ENCODE measurements around the gene RPS6KA2.

Gene RPS6KA2

GRCh38 chr6:166627033-166627874 lies at the start of gene RPS6KA2:
RPS6KA2 (minus strand) TSS chr6:166627251; CDS start chr6:166627019, 232 bp downstream.
- DNase-seq (ENCODE audit: low read depth in 1 of 2, low spot score in 1 of 2), result peak; percentile 100

- no peak for DNase-seq (ENCODE audit: low read depth in 1 of 2, low spot score in 1 of 2)
These were observed 49.3 kb upstream of the RPS6KA2 start for GRCh38 chr6:166676270-166676860.

GRCh38 chr6:166675736-166676135 lies 48.7 kb upstream of the RPS6KA2 start:
- no peak for DNase-seq (ENCODE audit: low read depth in 1 of 2, low spot score in 1 of 2)

GRCh38 chr6:166673309-166673708 lies 46.3 kb upstream of the RPS6KA2 start:
- no peak for DNase-seq (ENCODE audit: low read depth in 1 of 2, low spot score in 1 of 2)

- DNase-seq (ENCODE audit: low read depth in 1 of 2, low spot score in 1 of 2), result no peak
These were observed 45.7 kb upstream of the RPS6KA2 start for GRCh38 chr6:166672624-166673206.

DNA sequence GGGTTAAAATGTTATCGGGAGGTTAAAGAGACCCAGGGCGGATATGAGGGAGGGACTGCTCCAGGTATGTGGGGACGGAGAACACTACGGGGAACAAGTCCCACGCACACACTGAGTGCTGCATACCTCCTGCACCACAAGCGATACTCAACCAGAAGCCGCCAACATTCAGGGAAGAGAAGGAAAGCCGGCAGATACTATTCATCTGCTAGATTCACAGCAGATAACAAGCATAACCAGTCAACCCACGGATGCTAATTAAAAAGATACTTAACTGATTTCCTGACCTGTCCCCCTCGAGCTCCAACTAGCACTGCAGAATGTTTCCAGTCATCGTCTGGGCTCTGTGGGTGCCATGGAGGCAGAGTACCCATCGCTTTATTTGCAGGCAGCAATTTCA lies 45.1 kb upstream of the RPS6KA2 start:
- no peak for DNase-seq (ENCODE audit: low read depth in 1 of 2, low spot score in 1 of 2)

- no peak for DNase-seq (ENCODE audit: low read depth in 1 of 2, low spot score in 1 of 2)
These were observed 44.5 kb upstream of the RPS6KA2 start for GRCh38 chr6:166671434-166672081.

GRCh38 chr6:166670894-166671293 lies 43.8 kb upstream of the RPS6KA2 start:
- no peak for DNase-seq (ENCODE audit: low read depth in 1 of 2, low spot score in 1 of 2)

GRCh38 chr6:166670013-166670412 lies 43.0 kb upstream of the RPS6KA2 start:
- no peak for DNase-seq (ENCODE audit: low read depth in 1 of 2, low spot score in 1 of 2)

DNA sequence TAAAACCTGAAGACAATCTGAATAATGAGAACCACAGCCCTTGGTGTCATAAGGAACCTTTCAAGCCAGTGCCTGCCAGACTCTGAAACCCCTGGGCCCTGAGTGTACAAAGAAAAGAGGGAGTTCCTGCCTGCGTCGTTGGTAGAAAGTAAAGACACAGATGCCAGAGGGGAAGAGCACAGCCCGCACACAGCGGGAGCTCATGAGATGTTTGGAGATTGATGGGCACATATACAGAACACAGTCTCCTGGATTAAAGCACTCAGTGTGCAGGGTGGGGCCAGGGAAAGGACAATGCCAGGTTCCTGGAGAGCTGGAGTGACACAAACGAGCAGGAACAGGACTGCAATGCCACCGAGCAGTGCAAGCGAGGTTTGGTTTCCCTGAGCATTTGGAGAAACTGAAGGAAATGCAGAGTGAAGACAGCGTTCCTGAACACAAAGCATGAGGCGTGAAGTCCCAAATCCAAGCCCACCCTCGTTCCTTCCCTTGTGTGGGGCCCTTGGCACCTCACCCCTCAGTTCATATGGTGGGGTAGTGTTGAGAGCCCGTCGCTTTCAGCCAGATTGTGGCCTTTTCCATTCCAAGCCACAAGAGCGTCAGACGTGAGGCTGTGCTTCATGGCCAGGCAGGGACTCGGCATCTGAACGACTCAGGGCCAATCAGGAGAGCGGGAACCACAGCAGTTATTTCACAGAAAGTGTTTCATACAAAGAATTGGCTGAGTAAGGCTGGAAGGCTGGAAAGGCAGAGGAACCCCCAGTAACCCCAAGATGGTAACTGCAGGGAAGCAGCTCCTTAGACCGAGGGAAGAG lies 41.0 kb upstream of the RPS6KA2 start:
- no peak for DNase-seq (ENCODE audit: low read depth in 1 of 2, low spot score in 1 of 2)

DNA sequence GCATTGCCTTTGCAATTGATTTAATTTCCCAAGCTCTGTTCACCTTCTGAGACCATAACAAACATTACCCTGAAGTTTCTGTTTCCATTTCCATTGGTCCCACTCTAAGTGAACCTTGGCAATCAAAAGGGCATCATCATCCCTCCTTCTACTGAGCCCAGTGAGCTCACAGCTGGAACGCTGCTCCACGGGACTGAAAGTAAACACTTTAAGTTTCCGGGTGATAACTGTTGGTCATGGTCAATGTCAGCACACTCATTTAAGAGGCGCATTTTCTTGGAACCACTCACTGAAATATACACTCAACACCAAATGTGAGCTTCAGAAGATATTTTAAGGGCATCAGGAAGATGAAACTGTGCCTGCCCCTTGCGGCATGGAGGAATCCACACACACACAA lies 37.1 kb upstream of the RPS6KA2 start:
- DNase-seq (ENCODE audit: low read depth in 1 of 2, low spot score in 1 of 2), result no peak

DNA sequence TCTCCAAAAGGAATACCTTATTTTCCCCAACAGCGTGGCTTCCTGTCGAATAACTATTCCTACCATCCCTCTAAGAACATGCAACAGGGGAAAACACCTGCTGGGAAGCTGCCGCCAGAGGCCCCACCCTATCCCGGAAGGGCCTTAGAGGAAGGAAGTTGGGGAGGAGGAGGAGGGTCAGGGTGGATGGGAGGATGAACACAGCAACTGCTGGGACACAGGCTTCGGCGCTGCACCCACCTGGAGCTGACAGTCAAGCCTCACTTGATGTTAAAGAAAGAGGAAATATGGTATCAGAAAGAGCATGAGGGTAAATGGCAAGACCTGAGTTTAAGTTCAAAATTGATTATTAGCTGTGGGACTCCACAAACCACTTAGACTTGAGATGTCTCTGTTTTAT lies 36.5 kb upstream of the RPS6KA2 start:
- DNase-seq (ENCODE audit: low read depth in 1 of 2, low spot score in 1 of 2), result no peak

DNA sequence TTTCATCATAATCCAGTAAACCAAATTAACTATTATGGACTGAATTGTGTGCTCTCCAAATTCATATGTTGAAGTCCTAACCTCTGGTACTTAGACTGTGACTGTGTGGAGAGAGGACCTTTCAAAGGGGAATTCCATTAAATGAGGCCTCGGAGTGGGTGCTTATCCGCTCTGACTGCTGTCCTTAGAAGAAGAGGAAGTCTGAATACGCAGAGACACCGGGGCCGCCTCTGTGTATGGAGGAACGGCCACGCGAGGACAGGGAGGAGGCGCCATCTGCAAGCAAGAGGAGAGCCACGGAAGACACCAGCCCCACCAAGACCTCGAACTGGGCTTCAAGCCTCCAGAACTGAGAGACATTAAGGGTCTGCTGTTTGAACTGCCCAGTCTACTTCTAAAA lies 35.6 kb upstream of the RPS6KA2 start:
- DNase-seq (ENCODE audit: low read depth in 1 of 2, low spot score in 1 of 2), result no peak

DNA sequence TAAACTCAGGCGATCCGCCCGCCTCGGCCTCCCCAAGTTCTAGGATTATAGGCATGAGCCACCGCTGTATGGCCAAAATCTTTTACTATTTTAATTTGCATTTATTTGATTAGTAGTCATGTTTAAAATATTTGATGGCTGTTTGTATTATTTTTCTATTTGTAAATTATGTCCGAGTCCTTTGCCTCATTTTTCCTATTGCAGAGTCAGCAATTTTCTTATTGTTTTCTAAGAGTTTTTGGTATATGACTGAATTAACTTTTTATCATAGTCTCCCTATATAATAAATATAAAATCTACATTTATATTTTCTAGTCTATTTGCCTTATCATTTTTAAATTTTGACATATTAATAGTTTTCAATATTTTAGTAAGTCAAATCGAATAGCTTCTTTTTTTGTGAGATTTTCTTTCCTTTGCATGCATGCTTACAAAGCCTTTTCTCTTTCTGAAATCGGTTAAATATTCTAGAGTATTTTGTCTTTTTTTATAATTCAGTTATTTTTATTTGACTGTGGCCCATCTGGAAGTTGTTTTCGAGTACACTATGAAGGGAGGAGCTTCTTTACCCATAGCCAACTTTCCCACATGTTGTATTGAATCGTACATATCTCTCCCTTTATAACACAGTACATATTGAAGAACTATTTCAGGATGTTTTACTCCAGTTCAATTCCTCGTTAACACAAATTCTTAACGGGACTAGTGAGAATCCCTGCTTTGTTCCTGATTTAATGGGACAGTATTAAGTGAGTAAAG lies 34.5 kb upstream of the RPS6KA2 start:
- no peak for DNase-seq (ENCODE audit: low read depth in 1 of 2, low spot score in 1 of 2)

- DNase-seq (ENCODE audit: low read depth in 1 of 2, low spot score in 1 of 2), result no peak
These were observed 33.2 kb upstream of the RPS6KA2 start for GRCh38 chr6:166660157-166660688.

- DNase-seq (ENCODE audit: low read depth in 1 of 2, low spot score in 1 of 2), result no peak
These were observed 32.5 kb upstream of the RPS6KA2 start for GRCh38 chr6:166659581-166659980.

GRCh38 chr6:166658792-166659150 lies 31.7 kb upstream of the RPS6KA2 start:
- DNase-seq (ENCODE audit: low read depth in 1 of 2, low spot score in 1 of 2), result no peak

- no peak for DNase-seq (ENCODE audit: low read depth in 1 of 2, low spot score in 1 of 2)
These were observed 31.2 kb upstream of the RPS6KA2 start for GRCh38 chr6:166658115-166658791.

GRCh38 chr6:166657531-166657930 lies 30.5 kb upstream of the RPS6KA2 start:
- no peak for DNase-seq (ENCODE audit: low read depth in 1 of 2, low spot score in 1 of 2)

All from activated CD4-positive, alpha-beta T cell treated with anti-CD3 and anti-CD28 coated beads, Interleukin-2, amount 50 U/mL, for 24 hours (primary cell).